Osteocyte (in vitro differentiated cells): ENCODE data around the gene BCAR3. TPM values are rescaled to one million over a fixed set of nuclear protein-coding genes. Genes with fewer than 3 reads are reported as not detected.

ENCODE experiments used
- DNase-seq: peaks from one replicate; pipeline ENCODE4 v3.0.0; 2021; ENCODE audit warnings: mixed read lengths; ENCODE audit not compliant: unreplicated experiment; ENCODE audit errors: extremely low spot score
- H3K27ac Mint-ChIP-seq: one replicate; pipeline ENCODE4 v1.8.0; 2021; ENCODE audit warnings: mild to moderate bottlenecking, mixed read lengths; ENCODE audit not compliant: unreplicated experiment
- H3K27me3 Mint-ChIP-seq: one replicate; pipeline ENCODE4 v1.8.0; 2021; ENCODE audit warnings: mixed read lengths; ENCODE audit not compliant: unreplicated experiment
- H3K36me3 Mint-ChIP-seq: one replicate; pipeline ENCODE4 v1.8.0; 2021; ENCODE audit warnings: mixed read lengths; ENCODE audit not compliant: unreplicated experiment
- H3K4me1 Mint-ChIP-seq: one replicate; pipeline ENCODE4 v1.8.0; 2021; ENCODE audit warnings: mixed read lengths; ENCODE audit not compliant: unreplicated experiment
- H3K4me3 Mint-ChIP-seq: one replicate; pipeline ENCODE4 v1.8.0; 2021; ENCODE audit warnings: mild to moderate bottlenecking, moderate library complexity, mixed read lengths; ENCODE audit not compliant: unreplicated experiment
- H3K9me3 Mint-ChIP-seq: one replicate; pipeline ENCODE4 v1.8.0; 2021; ENCODE audit warnings: mixed read lengths; ENCODE audit not compliant: unreplicated experiment
- CTCF ChIP-seq: fragments of 200-600 bp; sonication (generic); IDR thresholded peaks from 2 replicates; pipeline ENCODE4 v1.5.0; 2021; ENCODE audit warnings: antibody characterized with exemption, mild to moderate bottlenecking, moderate library complexity
- total RNA-seq: library from RNA; stranded (reverse); gene quantifications from 2 replicates; pipeline ENCODE4 v1.2.1, GENCODE V29; 2021

The BCAR3 gene
- total RNA-seq, 1 donor from 2014 or later, result 8.8 TPM

- Mint-ChIP-seq H3K9me3 (no peaks in the 10 kb centered on the region), H3K27me3 (no peaks in the 10 kb centered on the region), H3K4me1 (peaks cover 69% of the 10 kb centered on the region), H3K27ac (peak overlapping the region; percentile 52), H3K4me3 (no peak overlapping the region), H3K36me3 (peaks cover 10% of the 10 kb centered on the region)
- DNase-seq, result no peak
- no peak for TF ChIP-seq CTCF
Measured at GRCh38 chr1:93577536-93578432, 103.9 kb downstream of the BCAR3 start.

- no peak for DNase-seq
- no peak for TF ChIP-seq CTCF
- peak overlapping the region; percentile 16 for H3K4me3 Mint-ChIP-seq
- no peaks in the 10 kb centered on the region for H3K9me3 Mint-ChIP-seq
- peaks cover 11% of the 10 kb centered on the region for H3K36me3 Mint-ChIP-seq
- H3K27me3 Mint-ChIP-seq, result no peaks in the 10 kb centered on the region
- H3K27ac Mint-ChIP-seq, result peak overlapping the region; percentile 97
- peaks cover 65% of the 10 kb centered on the region for H3K4me1 Mint-ChIP-seq
Measured at GRCh38 chr1:93576746-93577145, 104.9 kb downstream of the BCAR3 start.

GRCh38 chr1:93576346-93576745, 105.3 kb downstream of the BCAR3 start:
- Mint-ChIP-seq H3K27me3 (no peaks in the 10 kb centered on the region), H3K4me1 (peaks cover 65% of the 10 kb centered on the region), H3K27ac (peak overlapping the region; percentile 97), H3K4me3 (peak overlapping the region; percentile 16), H3K9me3 (no peaks in the 10 kb centered on the region), H3K36me3 (peaks cover 11% of the 10 kb centered on the region)
- TF ChIP-seq CTCF, result no peak
- DNase-seq, result no peak

- no peaks in the 10 kb centered on the region for H3K9me3 Mint-ChIP-seq
- no peaks in the 10 kb centered on the region for H3K27me3 Mint-ChIP-seq
- H3K4me1 Mint-ChIP-seq, result peaks cover 65% of the 10 kb centered on the region
- TF ChIP-seq CTCF, result no peak
- DNase-seq, result no peak
- peak overlapping the region; percentile 42 for H3K4me3 Mint-ChIP-seq
- peaks cover 11% of the 10 kb centered on the region for H3K36me3 Mint-ChIP-seq
- H3K27ac Mint-ChIP-seq, result peak overlapping the region; percentile 97
Measured at GRCh38 chr1:93575621-93576284, 105.9 kb downstream of the BCAR3 start.

- Mint-ChIP-seq H3K27me3 (no peaks in the 10 kb centered on the region), H3K4me1 (peaks cover 62% of the 10 kb centered on the region), H3K27ac (peak overlapping the region; percentile 97), H3K9me3 (no peaks in the 10 kb centered on the region), H3K36me3 (peaks cover 18% of the 10 kb centered on the region), H3K4me3 (peak overlapping the region; percentile 42)
- TF ChIP-seq CTCF, result no peak
- no peak for DNase-seq
Measured at GRCh38 chr1:93574991-93575390, 106.6 kb downstream of the BCAR3 start.
